IMR-90 (cell line): ENCODE measurements around the gene RNF166. TPM values are rescaled to one million over a fixed set of nuclear protein-coding genes. Genes with fewer than 3 reads are reported as not detected.

Experiments used
- ATAC-seq: fragments of 200-7000 bp; cut with Tn5 transposase; 2 replicates; pipeline ENCODE4 v1.9.1; 2020; ENCODE audit warnings: low read depth, mild to moderate bottlenecking, moderate library complexity
- BruUV-seq: library from RNA; stranded (reverse); fragments of 400-500 nt; replicated peaks from 2 replicates; lab custom pipeline; 2021; lab: Mats Ljungman, UMichigan
- CTCF ChIA-PET: fragments of 300-600 bp; formaldehyde crosslinking; extraction: SDS; loops from one replicate; lab custom pipeline; 2021; ENCODE audit warnings: antibody characterized with exemption; lab: Yijun Ruan, JAX
- POLR2A ChIA-PET: fragments of 300-600 bp; sonication (Branson Sonifier 250); formaldehyde crosslinking; loops from one replicate; lab custom pipeline; 2022; ENCODE audit warnings: antibody characterized with exemption; ENCODE audit not compliant: unreplicated experiment; lab: Charles Lee
- DNase-seq: peaks from one replicate; pipeline ENCODE4 v3.0.0; 2013
- H2AFZ ChIP-seq: replicated peaks from 2 replicates; pipeline ENCODE3; 2013; ENCODE audit warnings: low read length, mild to moderate bottlenecking; ENCODE audit not compliant: poor library complexity
- H2AK5ac ChIP-seq: 2 replicates; pipeline ENCODE4 v1.6.1; 2013; ENCODE audit warnings: low read depth, low read length, inconsistent platforms
- H2AK9ac ChIP-seq: replicated peaks from 2 replicates; pipeline ENCODE3; 2013; ENCODE audit warnings: mild to moderate bottlenecking, low read depth, low read length, moderate library complexity; ENCODE audit not compliant: poor library complexity
- H2BK120ac ChIP-seq: 2 replicates; pipeline ENCODE4 v1.6.1; 2013; ENCODE audit warnings: low read depth, low read length, inconsistent platforms
- H2BK15ac ChIP-seq: 3 replicates; pipeline ENCODE4 v1.6.1; 2013; ENCODE audit warnings: low read depth, low read length, inconsistent platforms
- H2BK20ac ChIP-seq: 2 replicates; pipeline ENCODE4 v1.6.1; 2013; ENCODE audit warnings: low read depth, mild to moderate bottlenecking, inconsistent platforms, low read length, moderate library complexity
- H2BK5ac ChIP-seq: 2 replicates; pipeline ENCODE4 v1.6.1; 2013; ENCODE audit warnings: mild to moderate bottlenecking, low read depth, low read length, inconsistent platforms; ENCODE audit not compliant: poor library complexity, severe bottlenecking
- H3K14ac ChIP-seq: replicated peaks from 2 replicates; pipeline ENCODE4 v1.6.1; 2013; ENCODE audit warnings: low read depth, low read length, inconsistent platforms
- H3K18ac ChIP-seq: 2 replicates; pipeline ENCODE4 v1.6.1; 2013; ENCODE audit warnings: low read depth, low read length, control low read depth
- H3K23ac ChIP-seq: 2 replicates; pipeline ENCODE4 v1.6.1; 2013; ENCODE audit warnings: low read depth, low read length, inconsistent platforms
- H3K27ac ChIP-seq: 2 replicates; pipeline ENCODE4 v1.5.1; 2013; ENCODE audit warnings: mild to moderate bottlenecking, control low read depth, low read length; ENCODE audit not compliant: insufficient read depth
- H3K27me3 ChIP-seq: 2 replicates; pipeline ENCODE4 v1.6.1; 2013; ENCODE audit warnings: low read length; ENCODE audit not compliant: control insufficient read depth, insufficient read depth
- H3K36me3 ChIP-seq: 2 replicates; pipeline ENCODE4 v1.6.1; 2013; ENCODE audit warnings: low read length, mixed read lengths; ENCODE audit not compliant: control insufficient read depth, insufficient read depth
- H3K4ac ChIP-seq: 2 replicates; pipeline ENCODE4 v1.6.1; 2013; ENCODE audit warnings: low read depth, low read length, inconsistent platforms
- H3K4me1 ChIP-seq: 2 replicates; pipeline ENCODE4 v1.6.1; 2013; ENCODE audit warnings: low read length, mixed read lengths; ENCODE audit not compliant: control insufficient read depth, insufficient read depth
- H3K4me2 ChIP-seq: 2 replicates; pipeline ENCODE4 v1.6.1; 2013; ENCODE audit warnings: low read depth, mild to moderate bottlenecking, control low read depth, low read length, moderate library complexity
- H3K4me3 ChIP-seq: 2 replicates; pipeline ENCODE4 v1.5.1; 2013; ENCODE audit warnings: low read depth, mild to moderate bottlenecking, control low read depth, low read length, moderate library complexity; ENCODE audit not compliant: insufficient read depth
- H3K56ac ChIP-seq: 2 replicates; pipeline ENCODE4 v1.6.1; 2013; ENCODE audit warnings: low read length, inconsistent platforms; ENCODE audit not compliant: insufficient read depth; ENCODE audit errors: extremely low read depth
- H3K79me1 ChIP-seq, 2 experiments: 2 replicates each; pipeline ENCODE4 v1.6.1; 2013; ENCODE audit warnings: low read length in 2 of 2, inconsistent platforms in 1 of 2, low read depth in 1 of 2
- H3K9ac ChIP-seq: 2 replicates; pipeline ENCODE4 v1.6.1; 2013; ENCODE audit warnings: low read depth, low read length, control low read depth
- H3K9me1 ChIP-seq: 2 replicates; pipeline ENCODE4 v1.6.1; 2013; ENCODE audit warnings: low read length, inconsistent platforms; ENCODE audit not compliant: insufficient read depth
- H3K9me3 ChIP-seq: 2 replicates; pipeline ENCODE4 v1.6.1; 2013; ENCODE audit warnings: low read length; ENCODE audit not compliant: control insufficient read depth, insufficient read depth
- H4K20me1 ChIP-seq: 2 replicates; pipeline ENCODE4 v1.6.1; 2013; ENCODE audit warnings: low read length, inconsistent platforms; ENCODE audit not compliant: insufficient read depth
- H4K5ac ChIP-seq: 2 replicates; pipeline ENCODE4 v1.6.1; 2013; ENCODE audit warnings: mild to moderate bottlenecking, low read depth, low read length, control low read depth
- H4K8ac ChIP-seq, 2 experiments: 2 replicates each; pipeline ENCODE4 v1.6.1; 2013; ENCODE audit warnings: low read depth in 2 of 2, low read length in 2 of 2, control low read depth in 1 of 2, inconsistent platforms in 1 of 2
- H4K91ac ChIP-seq: 2 replicates; pipeline ENCODE4 v1.6.1; 2013; ENCODE audit warnings: low read depth, low read length, inconsistent platforms; ENCODE audit not compliant: insufficient read depth
- BHLHE40 ChIP-seq: fragments of 150-350 bp; IDR thresholded peaks from 2 replicates; pipeline ENCODE4 v1.6.1; 2016; ENCODE audit warnings: mild to moderate bottlenecking, low read depth, low read length
- FOS ChIP-seq: fragments of 150-350 bp; IDR thresholded peaks from 2 replicates; pipeline ENCODE4 v1.6.1; 2016; ENCODE audit warnings: low read depth, low read length
- MAFK ChIP-seq: IDR thresholded peaks from 2 replicates; pipeline ENCODE4 v1.6.1; 2012; ENCODE audit warnings: low read depth, low read length, improper control_type of control experiment
- MAZ ChIP-seq: IDR thresholded peaks from 2 replicates; pipeline ENCODE4 v1.6.1; 2012; ENCODE audit warnings: low read depth, mild to moderate bottlenecking, low read length, improper control_type of control experiment, moderate library complexity, borderline replicate concordance
- WGBS, 2 experiments: methylation state at CpG; one replicate each; pipeline versions ENCODE4 v1.1.5 to v1.1.7; 2013; ENCODE audit warnings: missing lambda C conversion rate in 2 of 2; ENCODE audit not compliant: insufficient read length in 1 of 2; ENCODE audit errors: extremely low coverage in 2 of 2; 5-methylcytosine and 5-hydroxymethylcytosine counted together
- dilution Hi-C: fragments of 300-500 bp; cut with HindIII; formaldehyde crosslinking; loops from one replicate; pipeline ENCODE4 v1.14.3; 2018; ENCODE audit warnings: low sequenced_read_pairs; ENCODE audit not compliant: unreplicated experiment
- in situ Hi-C: fragments of 300-500 bp; cut with MboI; formaldehyde crosslinking; loops from 3 replicates; pipeline ENCODE4 v1.14.3; 2019; ENCODE audit warnings: low sequenced_read_pairs, inconsistent platforms, mixed read lengths
- intact Hi-C: fragments of 100-400 bp; cut with micrococcal nuclease; formaldehyde crosslinking; loops from 2 replicates; pipeline ENCODE4 v1.10.0; 2022
- polyA plus RNA-seq, 3 experiments: library from polyadenylated mRNA; depleted of rRNA; stranded (reverse); fragments of >200 nt; gene quantifications; 2 replicates each; pipeline ENCODE4 v1.2.3, GENCODE V29; 2012; ENCODE audit warnings: low replicate concordance in 1 of 3
- total RNA-seq: library from RNA; depleted of rRNA; stranded (reverse); fragments of >200 nt; gene quantifications from 2 replicates; pipeline ENCODE4 v1.2.3, GENCODE V29; 2012

Gene RNF166
- total and polyA plus RNA-seq, 2 of the 4 experiments (the other 2 are of a cell fraction), result 8.1 to 17.4 TPM

DNA sequence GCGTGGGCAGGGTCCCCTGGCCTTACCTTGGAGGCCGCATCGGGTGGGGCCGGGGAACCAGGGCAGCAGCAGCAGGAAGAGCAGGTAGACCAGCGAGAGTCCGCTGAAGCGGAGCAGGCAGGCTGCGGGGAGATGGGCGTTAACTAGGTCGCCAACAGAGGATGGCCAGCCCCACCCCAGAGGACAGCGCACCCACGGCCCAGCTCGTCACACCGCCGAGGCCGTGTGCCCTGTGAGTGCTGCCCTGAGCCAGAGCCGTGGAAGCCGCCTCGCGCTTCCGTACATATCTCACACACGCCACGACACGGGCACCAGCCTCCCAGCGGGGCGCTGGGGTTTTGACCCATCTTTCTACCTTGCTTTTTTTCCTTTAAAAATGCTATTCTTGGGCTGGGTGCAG lies 43.1 kb upstream of the RNF166 start:
- Histone ChIP-seq H2AFZ (no peak overlapping the region), H2BK15ac (no peak overlapping the region), H3K9me1 (peaks cover 12% of the 10 kb centered on the region), H2BK120ac (no peak overlapping the region), H2AK5ac (no peak overlapping the region), H4K8ac (no peak overlapping the region), H3K23ac (no peak overlapping the region), H2BK5ac (no peak overlapping the region), H2BK20ac (no peak overlapping the region), H3K27me3 (no peaks in the 10 kb centered on the region), H3K4me2 (no peak overlapping the region), H3K18ac (no peak overlapping the region), H3K14ac (no peak overlapping the region), H3K4ac (no peak overlapping the region), H3K56ac (no peak overlapping the region), H4K91ac (no peak overlapping the region), H3K4me1 (peaks cover 7% of the 10 kb centered on the region), H3K9me3 (no peaks in the 10 kb centered on the region), H3K27ac (no peak overlapping the region), H2AK9ac (no peak overlapping the region), H3K79me1 (peaks cover 13 to 76% of the 10 kb centered on the region in 2 experiments), H4K20me1 (peaks cover 83% of the 10 kb centered on the region), H4K5ac (no peak overlapping the region), H3K9ac (no peak overlapping the region), H3K4me3 (no peak overlapping the region), H3K36me3 (peaks cover 6% of the 10 kb centered on the region; the same call in 1 of the 2 replicates)
- TF ChIP-seq MAFK (no peak), MAZ (no peak), FOS (no peak), BHLHE40 (no peak)
- ChIA-PET CTCF (no interaction called here), POLR2A (no interaction called here)
- ATAC-seq (no peak), DNase-seq (no peak)
- in situ Hi-C loops (loop anchor here (5.0 to 10.0 kb wide), 2 partner anchors 33 to 415 kb away; no protein-coding TSS in a partner anchor), dilution Hi-C loops (no loop called here), intact Hi-C loops (no loop called here)
- BruUV-seq, result no TSS peak
- WGBS, 2 experiments, result 98% methylated on average over 20 of the region's 26 CpGs; no CpG with 5 or more reads in 1 of the 2 experiments
